GM23338 (cell line): ENCODE measurements around the gene VWC2. TPM values are rescaled to one million over a fixed set of nuclear protein-coding genes. Genes with fewer than 3 reads are reported as not detected.

ENCODE experiments used
- ATAC-seq: fragments of 200-7000 bp; cut with Tn5 transposase; 3 replicates; pipeline ENCODE4 v1.9.1; 2020
- DNase-seq: peaks from one replicate; pipeline ENCODE4 v3.0.0-alpha.2; 2015; ENCODE audit warnings: low spot score
- H2AFZ ChIP-seq: fragments of 200-600 bp; sonication (generic); 2 replicates; pipeline ENCODE4 v1.8.0; 2016; ENCODE audit warnings: antibody characterized with exemption, mild to moderate bottlenecking, moderate library complexity
- H3F3A ChIP-seq: fragments of 200-600 bp; sonication (generic); replicated peaks from 2 replicates; pipeline ENCODE4 v1.8.0; 2017; ENCODE audit warnings: antibody characterized with exemption, mixed run types, low read depth
- H3K27ac ChIP-seq: fragments of 200-600 bp; sonication (generic); 2 replicates; pipeline ENCODE4 v1.6.1; 2016; ENCODE audit warnings: low read depth
- H3K27me3 ChIP-seq: fragments of 200-600 bp; sonication (generic); 2 replicates; pipeline ENCODE4 v1.8.0; 2016; ENCODE audit warnings: mild to moderate bottlenecking, mixed run types, moderate library complexity; ENCODE audit not compliant: insufficient read depth
- H3K36me3 ChIP-seq: fragments of 200-600 bp; sonication (generic); 2 replicates; pipeline ENCODE4 v1.8.0; 2016; ENCODE audit warnings: mild to moderate bottlenecking; ENCODE audit not compliant: insufficient read depth
- H3K4me1 ChIP-seq: fragments of 200-600 bp; sonication (generic); 2 replicates; pipeline ENCODE4 v1.8.0; 2016; ENCODE audit warnings: mild to moderate bottlenecking, moderate library complexity; ENCODE audit not compliant: insufficient read depth
- H3K4me2 ChIP-seq: fragments of 200-600 bp; sonication (generic); 2 replicates; pipeline ENCODE4 v1.7.1; 2017; ENCODE audit warnings: mixed run types
- H3K4me3 ChIP-seq: fragments of 200-600 bp; sonication (generic); 2 replicates; pipeline ENCODE4 v1.6.1; 2016; ENCODE audit warnings: mixed run types
- H3K79me2 ChIP-seq: fragments of 200-600 bp; sonication (generic); replicated peaks from 2 replicates; pipeline ENCODE4 v1.8.0; 2017; ENCODE audit warnings: mild to moderate bottlenecking; ENCODE audit not compliant: insufficient read depth
- H3K9me2 ChIP-seq: fragments of 200-600 bp; sonication (generic); 2 replicates; pipeline ENCODE4 v1.8.0; 2017; ENCODE audit not compliant: insufficient read depth
- H4K20me1 ChIP-seq: fragments of 200-600 bp; sonication (generic); replicated peaks from 2 replicates; pipeline ENCODE4 v1.8.0; 2017; ENCODE audit warnings: mild to moderate bottlenecking; ENCODE audit not compliant: insufficient read depth
- H3K27ac Mint-ChIP-seq: 2 replicates; pipeline ENCODE4 v1.8.0; 2020; ENCODE audit warnings: inconsistent platforms, mild to moderate bottlenecking, moderate library complexity, mixed read lengths
- H3K27me3 Mint-ChIP-seq: 3 replicates; pipeline ENCODE4 v1.8.0; 2022; ENCODE audit warnings: low read depth, mild to moderate bottlenecking, moderate library complexity, mixed read lengths, inconsistent platforms; ENCODE audit not compliant: insufficient read depth, poor library complexity
- H3K36me3 Mint-ChIP-seq: 3 replicates; pipeline ENCODE4 v1.8.0; 2021; ENCODE audit warnings: low read depth, mild to moderate bottlenecking, inconsistent platforms, moderate library complexity, mixed read lengths
- H3K4me1 Mint-ChIP-seq: 3 replicates; pipeline ENCODE4 v1.8.0; 2020; ENCODE audit warnings: mild to moderate bottlenecking, inconsistent platforms, mixed read lengths
- H3K4me3 Mint-ChIP-seq: 3 replicates; pipeline ENCODE4 v1.8.0; 2021; ENCODE audit warnings: moderate library complexity, mild to moderate bottlenecking, inconsistent platforms, mixed read lengths
- H3K9me3 Mint-ChIP-seq: 3 replicates; pipeline ENCODE4 v1.8.0; 2020; ENCODE audit warnings: moderate library complexity, mild to moderate bottlenecking, inconsistent platforms, mixed read lengths
- JUNB ChIP-seq: IDR thresholded peaks from one replicate; pipeline ENCODE4 v1.6.1; 2016; ENCODE audit warnings: antibody characterized with exemption; ENCODE audit not compliant: unreplicated experiment
- ZNF114 ChIP-seq: fragments of 250-450 bp; sonication (Bioruptor Pico); IDR thresholded peaks from 2 replicates; pipeline ENCODE4 v1.5.0; 2020; ENCODE audit warnings: mild to moderate bottlenecking, moderate library complexity
- ZNF331 ChIP-seq: fragments of 250-450 bp; sonication (Bioruptor Pico); IDR thresholded peaks from 2 replicates; pipeline ENCODE4 v1.5.0; 2020; ENCODE audit warnings: low read depth, mild to moderate bottlenecking, moderate library complexity
- ZNF462 ChIP-seq: fragments of 250-450 bp; sonication (Bioruptor Pico); IDR thresholded peaks from 2 replicates; pipeline ENCODE4 v1.5.0; 2020; ENCODE audit warnings: mild to moderate bottlenecking, moderate library complexity
- polyA plus RNA-seq: library from polyadenylated mRNA; unstranded; fragments of >200 nt; fragmentation: Nextera tagmentation; extraction: Ambion mirVana; gene quantifications from 2 replicates; pipeline ENCODE4 v1.2.1, GENCODE V29; 2016
- total RNA-seq: library from RNA; depleted of rRNA; stranded (reverse); fragments of >200 nt; shearing (Covaris generic); gene quantifications from 2 replicates; pipeline ENCODE4 v1.2.3, GENCODE V29; 2014
- TF ChIP-seq, protein P1 (sequence below): IDR thresholded peaks from one replicate; pipeline ENCODE4 v1.6.1; 2018; ENCODE audit warnings: antibody characterized with exemption; ENCODE audit not compliant: unreplicated experiment

VWC2 gene
- total and polyA plus RNA-seq, 2 experiments from 2014 or later: 0.15 to 0.45 TPM

DNA sequence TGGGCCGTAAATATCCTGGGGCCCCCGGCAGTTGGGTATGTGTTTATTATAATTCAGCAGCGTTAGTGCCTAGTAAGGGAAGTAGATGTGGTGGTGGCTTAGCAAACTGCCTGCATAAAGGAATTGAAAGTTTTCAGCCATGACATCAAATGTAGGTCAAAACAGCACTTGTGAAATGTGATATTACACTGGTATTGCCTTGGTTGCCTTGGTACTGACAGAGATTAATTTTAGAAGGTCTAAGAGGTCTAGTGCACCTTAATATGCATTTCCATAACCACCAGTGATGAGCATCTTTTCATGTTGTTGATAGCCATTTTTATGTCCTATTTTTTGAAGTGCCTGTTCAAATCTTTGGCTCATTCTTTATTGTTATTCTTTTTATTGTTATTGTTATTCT lies 50.1 kb downstream of the VWC2 start:
- H3K36me3 Mint-ChIP-seq: no peaks in the 10 kb centered on the region; the same call in 2 of the 3 replicates
- no peak overlapping the region for H3K27ac Mint-ChIP-seq
- Histone ChIP-seq H3K9me2 (no peaks in the 10 kb centered on the region), H3K4me3 (no peak overlapping the region), H2AFZ (no peak overlapping the region), H3K27me3 (no peaks in the 10 kb centered on the region), H3K27ac (no peak overlapping the region), H4K20me1 (no peaks in the 10 kb centered on the region), H3K4me2 (no peak overlapping the region), H3F3A (no peaks in the 10 kb centered on the region), H3K36me3 (no peaks in the 10 kb centered on the region), H3K79me2 (no peaks in the 10 kb centered on the region), H3K4me1 (peaks cover 14% of the 10 kb centered on the region)
- no peak overlapping the region for H3K4me3 Mint-ChIP-seq
- TF ChIP-seq ZNF114 (CRISPR knock-in tag) (no peak), ZNF462 (no peak), ZNF331 (CRISPR knock-in tag) (no peak), JUNB (no peak)
- TF ChIP-seq, protein P1, sequence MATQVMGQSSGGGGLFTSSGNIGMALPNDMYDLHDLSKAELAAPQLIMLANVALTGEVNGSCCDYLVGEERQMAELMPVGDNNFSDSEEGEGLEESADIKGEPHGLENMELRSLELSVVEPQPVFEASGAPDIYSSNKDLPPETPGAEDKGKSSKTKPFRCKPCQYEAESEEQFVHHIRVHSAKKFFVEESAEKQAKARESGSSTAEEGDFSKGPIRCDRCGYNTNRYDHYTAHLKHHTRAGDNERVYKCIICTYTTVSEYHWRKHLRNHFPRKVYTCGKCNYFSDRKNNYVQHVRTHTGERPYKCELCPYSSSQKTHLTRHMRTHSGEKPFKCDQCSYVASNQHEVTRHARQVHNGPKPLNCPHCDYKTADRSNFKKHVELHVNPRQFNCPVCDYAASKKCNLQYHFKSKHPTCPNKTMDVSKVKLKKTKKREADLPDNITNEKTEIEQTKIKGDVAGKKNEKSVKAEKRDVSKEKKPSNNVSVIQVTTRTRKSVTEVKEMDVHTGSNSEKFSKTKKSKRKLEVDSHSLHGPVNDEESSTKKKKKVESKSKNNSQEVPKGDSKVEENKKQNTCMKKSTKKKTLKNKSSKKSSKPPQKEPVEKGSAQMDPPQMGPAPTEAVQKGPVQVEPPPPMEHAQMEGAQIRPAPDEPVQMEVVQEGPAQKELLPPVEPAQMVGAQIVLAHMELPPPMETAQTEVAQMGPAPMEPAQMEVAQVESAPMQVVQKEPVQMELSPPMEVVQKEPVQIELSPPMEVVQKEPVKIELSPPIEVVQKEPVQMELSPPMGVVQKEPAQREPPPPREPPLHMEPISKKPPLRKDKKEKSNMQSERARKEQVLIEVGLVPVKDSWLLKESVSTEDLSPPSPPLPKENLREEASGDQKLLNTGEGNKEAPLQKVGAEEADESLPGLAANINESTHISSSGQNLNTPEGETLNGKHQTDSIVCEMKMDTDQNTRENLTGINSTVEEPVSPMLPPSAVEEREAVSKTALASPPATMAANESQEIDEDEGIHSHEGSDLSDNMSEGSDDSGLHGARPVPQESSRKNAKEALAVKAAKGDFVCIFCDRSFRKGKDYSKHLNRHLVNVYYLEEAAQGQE: no peak
- DNase-seq: no peak
- H3K27me3 Mint-ChIP-seq: no peaks in the 10 kb centered on the region
- peaks cover 28% of the 10 kb centered on the region for H3K4me1 Mint-ChIP-seq
- ATAC-seq: no peak
- no peaks in the 10 kb centered on the region for H3K9me3 Mint-ChIP-seq
